22Rv1 (cell line): ENCODE measurements around the gene TTC28.

ENCODE experiments used
- ZFX ChIP-seq: fragments of 450-650 bp; IDR thresholded peaks from 2 replicates; pipeline ENCODE4 v1.6.1; 2017; ENCODE audit warnings: antibody characterized with exemption, borderline replicate concordance
- TF ChIP-seq, protein P1 (sequence below): fragments of 450-650 bp; IDR thresholded peaks from 2 replicates; pipeline ENCODE4 v1.5.1; 2017; ENCODE audit warnings: mild to moderate bottlenecking

DNA sequence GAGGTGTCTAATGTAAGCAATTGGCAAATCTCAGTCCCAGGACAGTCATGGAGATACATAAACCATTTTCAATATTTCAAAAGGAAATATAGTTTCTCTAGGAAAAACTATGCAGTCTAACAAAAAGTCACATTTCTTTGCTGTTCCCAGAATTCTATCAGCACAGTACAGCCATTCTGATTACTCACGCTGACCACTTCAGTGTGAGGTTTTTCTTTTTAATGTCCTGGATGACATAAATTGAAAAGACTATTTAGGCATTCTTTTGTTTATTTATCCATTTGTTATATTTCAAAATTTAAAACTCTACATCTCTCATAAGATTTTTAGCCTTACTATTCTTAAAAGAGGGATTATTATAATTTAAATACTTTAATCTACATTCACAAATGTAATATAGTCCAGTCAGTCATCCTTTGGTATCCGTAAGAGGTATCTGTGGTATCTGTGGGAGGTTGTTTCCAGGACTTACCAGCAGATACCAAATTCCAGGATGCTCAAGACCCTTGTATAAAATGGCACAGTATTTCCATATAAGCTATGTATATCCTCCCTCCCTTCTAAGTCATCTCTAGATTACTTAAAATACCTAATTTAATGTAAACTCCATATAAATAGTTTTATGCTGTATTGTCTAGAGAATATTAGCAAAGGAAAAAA is 429.5 kb downstream of the TTC28 start:
- TF ChIP-seq, protein P1, sequence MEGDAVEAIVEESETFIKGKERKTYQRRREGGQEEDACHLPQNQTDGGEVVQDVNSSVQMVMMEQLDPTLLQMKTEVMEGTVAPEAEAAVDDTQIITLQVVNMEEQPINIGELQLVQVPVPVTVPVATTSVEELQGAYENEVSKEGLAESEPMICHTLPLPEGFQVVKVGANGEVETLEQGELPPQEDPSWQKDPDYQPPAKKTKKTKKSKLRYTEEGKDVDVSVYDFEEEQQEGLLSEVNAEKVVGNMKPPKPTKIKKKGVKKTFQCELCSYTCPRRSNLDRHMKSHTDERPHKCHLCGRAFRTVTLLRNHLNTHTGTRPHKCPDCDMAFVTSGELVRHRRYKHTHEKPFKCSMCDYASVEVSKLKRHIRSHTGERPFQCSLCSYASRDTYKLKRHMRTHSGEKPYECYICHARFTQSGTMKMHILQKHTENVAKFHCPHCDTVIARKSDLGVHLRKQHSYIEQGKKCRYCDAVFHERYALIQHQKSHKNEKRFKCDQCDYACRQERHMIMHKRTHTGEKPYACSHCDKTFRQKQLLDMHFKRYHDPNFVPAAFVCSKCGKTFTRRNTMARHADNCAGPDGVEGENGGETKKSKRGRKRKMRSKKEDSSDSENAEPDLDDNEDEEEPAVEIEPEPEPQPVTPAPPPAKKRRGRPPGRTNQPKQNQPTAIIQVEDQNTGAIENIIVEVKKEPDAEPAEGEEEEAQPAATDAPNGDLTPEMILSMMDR: no peak
- no peak for TF ChIP-seq ZFX
